Subcutaneous adipose tissue (tissue), 4 donors: Measurements from ENCODE around the gene MICAL2. TPM values are rescaled to one million over a fixed set of nuclear protein-coding genes. Genes with fewer than 3 reads are reported as not detected.

ENCODE experiments used
- total RNA-seq, 4 donors: library from RNA; depleted of rRNA; stranded (reverse); fragments of >200 nt; gene quantifications; one replicate each; pipeline ENCODE4 v1.1.0, GENCODE V29; 2016
- TF ChIP-seq, protein P1 (sequence below): fragments of 450-650 bp; IDR thresholded peaks from one replicate; pipeline ENCODE4 v1.5.1; 2016; ENCODE audit warnings: low read depth, mild to moderate bottlenecking, control low read depth, antibody characterized with exemption, moderate library complexity

MICAL2 gene
- total RNA-seq, 4 donors from 2014 or later = 11.4 to 28.4 (median 24.8) TPM

DNA sequence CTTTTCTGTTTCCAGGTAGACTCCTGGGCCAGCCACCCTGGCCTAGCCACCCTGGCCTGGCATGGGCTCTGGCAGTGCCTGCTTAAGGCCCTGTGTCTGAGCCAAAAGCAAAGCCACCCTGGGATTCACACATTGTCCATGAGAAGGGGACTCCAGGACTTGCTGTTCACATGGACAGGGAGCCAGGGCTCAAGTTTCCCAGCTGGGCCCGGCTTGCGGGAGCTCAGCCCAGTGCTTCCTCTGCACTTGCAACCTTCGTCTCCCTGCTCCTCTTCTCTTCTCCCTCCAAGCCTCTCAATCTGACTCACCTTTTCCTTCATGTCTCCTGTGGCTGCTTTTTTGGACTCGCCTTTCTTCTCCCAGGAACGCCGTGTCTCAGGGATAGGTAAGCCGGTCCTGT lies 130.3 kb downstream of the MICAL2 start:
- TF ChIP-seq, protein P1, sequence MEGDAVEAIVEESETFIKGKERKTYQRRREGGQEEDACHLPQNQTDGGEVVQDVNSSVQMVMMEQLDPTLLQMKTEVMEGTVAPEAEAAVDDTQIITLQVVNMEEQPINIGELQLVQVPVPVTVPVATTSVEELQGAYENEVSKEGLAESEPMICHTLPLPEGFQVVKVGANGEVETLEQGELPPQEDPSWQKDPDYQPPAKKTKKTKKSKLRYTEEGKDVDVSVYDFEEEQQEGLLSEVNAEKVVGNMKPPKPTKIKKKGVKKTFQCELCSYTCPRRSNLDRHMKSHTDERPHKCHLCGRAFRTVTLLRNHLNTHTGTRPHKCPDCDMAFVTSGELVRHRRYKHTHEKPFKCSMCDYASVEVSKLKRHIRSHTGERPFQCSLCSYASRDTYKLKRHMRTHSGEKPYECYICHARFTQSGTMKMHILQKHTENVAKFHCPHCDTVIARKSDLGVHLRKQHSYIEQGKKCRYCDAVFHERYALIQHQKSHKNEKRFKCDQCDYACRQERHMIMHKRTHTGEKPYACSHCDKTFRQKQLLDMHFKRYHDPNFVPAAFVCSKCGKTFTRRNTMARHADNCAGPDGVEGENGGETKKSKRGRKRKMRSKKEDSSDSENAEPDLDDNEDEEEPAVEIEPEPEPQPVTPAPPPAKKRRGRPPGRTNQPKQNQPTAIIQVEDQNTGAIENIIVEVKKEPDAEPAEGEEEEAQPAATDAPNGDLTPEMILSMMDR = no peak

DNA sequence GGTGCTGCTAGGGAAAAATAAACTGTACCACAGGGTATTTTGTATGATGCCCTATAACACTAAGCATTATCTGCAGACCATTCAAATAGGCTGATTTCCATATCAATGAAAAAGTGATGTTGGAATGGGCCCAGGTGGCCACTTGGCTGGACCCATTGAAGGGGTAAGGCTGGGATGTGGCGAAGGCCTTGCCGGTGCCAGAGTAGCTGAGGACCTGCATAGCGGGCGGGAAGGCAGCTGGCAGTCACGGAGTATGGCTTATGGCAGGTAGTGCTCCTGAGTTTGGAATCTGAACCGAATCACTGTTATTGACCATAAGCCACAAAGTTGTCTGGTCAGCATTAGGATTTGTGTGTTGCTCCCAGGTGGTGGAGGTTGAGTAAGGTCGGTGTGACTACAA lies 131.0 kb downstream of the MICAL2 start:
- TF ChIP-seq, protein P1 = no peak

DNA sequence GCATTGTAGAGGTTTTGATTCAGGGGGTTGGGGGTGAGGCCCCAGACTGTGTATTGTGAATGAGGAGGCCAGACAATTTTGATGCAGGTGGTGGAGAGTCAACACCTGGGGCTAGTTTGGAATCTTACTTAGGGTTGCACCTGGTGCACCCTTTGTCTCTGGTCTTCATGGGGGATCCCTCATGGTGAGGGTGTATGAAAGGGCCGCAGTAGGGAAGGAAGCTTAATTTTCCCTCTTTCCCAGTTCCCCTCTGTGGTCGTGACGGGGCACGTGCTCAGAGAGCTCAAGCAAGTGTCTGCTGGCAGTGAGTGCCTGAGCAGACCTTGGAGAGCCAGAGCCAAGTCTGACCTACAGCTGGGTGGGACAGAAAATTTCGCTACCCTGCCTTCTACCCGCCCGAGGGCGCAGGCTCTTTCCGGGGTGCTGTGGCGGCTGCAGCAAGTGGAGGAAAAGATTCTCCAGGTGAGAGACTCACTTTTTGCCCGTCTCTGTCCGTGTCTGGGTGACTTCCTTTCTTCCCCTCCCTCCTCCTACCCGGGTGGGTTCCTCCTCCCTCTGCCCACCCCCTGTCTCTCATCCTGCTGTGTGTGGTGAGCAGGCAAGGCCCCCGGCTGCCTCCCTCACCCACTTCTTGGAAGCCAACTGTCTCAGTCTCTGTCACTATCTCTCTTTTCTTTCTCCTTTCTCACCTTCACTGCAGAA lies 131.7 kb downstream of the MICAL2 start:
- TF ChIP-seq, protein P1 = no peak

DNA sequence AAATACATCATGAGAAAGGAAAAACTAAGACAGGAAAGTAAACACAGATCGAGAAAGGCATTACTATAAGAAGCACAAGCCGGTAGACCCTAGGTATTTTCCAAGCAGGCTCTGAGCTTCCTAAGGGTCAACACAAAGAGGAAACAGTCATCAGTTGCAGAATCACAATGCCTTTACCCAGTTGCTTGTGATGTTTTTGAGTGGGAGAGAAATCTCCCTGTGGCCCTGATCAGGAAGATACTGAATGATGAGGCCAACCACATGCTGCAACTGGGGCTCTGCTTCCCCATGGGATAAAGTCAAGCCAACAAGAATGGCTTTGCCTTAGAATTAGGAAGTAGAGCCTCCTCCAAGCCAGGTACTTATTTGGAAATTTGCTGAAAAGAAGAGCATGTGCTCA lies 132.6 kb downstream of the MICAL2 start:
- TF ChIP-seq, protein P1 = no peak

DNA sequence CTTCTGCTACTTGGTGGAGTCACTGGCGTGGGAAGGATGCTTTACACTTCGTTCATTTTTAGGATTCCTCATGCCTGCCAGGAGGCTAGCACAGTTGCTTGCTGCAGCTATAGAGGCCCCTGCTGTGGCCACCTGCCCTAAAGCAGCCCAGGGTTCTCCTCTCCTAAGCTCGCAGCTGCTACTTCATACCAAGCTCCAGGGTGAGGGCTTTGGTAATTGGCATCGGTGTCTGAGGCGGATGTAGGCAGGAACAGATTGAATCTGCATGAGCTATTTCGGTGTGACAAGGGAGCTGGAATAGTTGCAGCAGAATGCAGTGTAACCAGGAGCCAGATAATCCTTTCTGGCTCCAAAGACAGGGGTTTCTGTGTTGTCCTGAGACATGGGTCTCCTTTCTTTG lies 133.1 kb downstream of the MICAL2 start:
- TF ChIP-seq, protein P1 = no peak

DNA sequence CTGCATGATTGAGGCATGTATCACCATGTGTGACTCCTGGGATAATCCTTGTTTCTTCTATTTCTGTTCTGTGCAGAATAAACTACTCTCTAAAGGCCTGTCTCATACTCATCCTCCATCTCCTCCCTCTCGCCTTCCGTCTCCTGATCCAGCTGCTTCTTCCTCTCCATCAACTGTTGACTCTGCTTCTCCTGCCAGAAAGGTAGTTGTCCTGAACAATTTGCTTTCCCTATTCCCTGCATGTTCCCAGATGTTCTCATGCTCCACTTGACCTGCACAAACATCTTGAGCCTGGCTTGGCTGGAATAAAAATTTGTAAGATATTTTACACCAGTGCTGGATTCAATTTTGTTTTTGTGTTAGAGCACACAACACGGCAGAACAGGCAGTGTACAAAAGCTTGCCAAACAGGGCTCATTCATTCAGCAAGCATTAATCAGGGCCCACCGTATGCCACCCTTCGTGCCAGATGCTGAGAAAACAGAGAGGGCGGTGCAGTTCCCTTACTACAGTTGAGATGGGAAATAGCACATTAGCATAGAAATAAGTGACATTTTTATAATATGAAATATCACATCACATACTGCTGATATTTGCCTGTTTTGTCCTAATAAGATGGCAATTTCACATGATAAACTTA lies 133.6 kb downstream of the MICAL2 start:
- TF ChIP-seq, protein P1 = no peak

DNA sequence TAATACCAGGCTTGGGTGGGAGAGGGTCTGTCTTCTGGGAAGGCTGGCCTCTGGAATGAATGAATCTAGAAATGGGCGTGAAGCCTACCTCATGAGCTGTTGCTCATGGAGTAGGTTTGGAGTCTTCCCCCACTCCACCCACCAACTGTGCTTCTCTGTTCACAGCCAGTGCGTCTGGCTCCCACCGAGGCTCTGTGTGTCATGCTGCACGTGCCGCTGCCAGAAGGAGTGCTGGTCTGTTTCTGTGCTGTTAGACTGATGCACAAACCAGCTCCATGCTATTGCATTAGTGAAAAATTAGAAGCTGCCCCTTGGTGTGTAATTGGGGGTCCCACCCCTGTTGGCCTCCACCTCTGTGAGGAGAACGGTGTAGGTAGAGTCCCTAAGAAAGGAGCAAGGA lies 134.7 kb downstream of the MICAL2 start:
- TF ChIP-seq, protein P1 = no peak
